NCI-H345 treated with DMSO at 0.1 percent for 48 hours (cell line): Measurements from ENCODE around the gene KLHL21.

ENCODE experiments used
- DNase-seq: peaks from one replicate; lab custom pipeline; 2025; ENCODE audit not compliant: unreplicated experiment; lab: John Stamatoyannopoulos, UW

Gene KLHL21

GRCh38 chr1:6554907-6555778 is 47.5 kb downstream of the KLHL21 start, which contains the start of gene TAS1R1:
Gene TAS1R1 (plus strand): TSS chr1:6555307. CDS start chr1:6555374, 67 bp downstream.
- DNase-seq = no peak

- peak; percentile 74 for DNase-seq
Measured at GRCh38 chr1:6554031-6554906, 48.4 kb downstream of the KLHL21 start, which contains the start of gene NOL9. Gene NOL9 (minus strand): TSS chr1:6554513. CDS start chr1:6554502, 11 bp downstream.

- no peak for DNase-seq
Measured at GRCh38 chr1:6547301-6547700, 55.4 kb downstream of the KLHL21 start.

GRCh38 chr1:6546326-6546725 is 56.3 kb downstream of the KLHL21 start:
- DNase-seq = no peak

- DNase-seq = no peak
Measured at GRCh38 chr1:6545276-6546112, 57.2 kb downstream of the KLHL21 start.

- DNase-seq = no peak
Measured at GRCh38 chr1:6544831-6545230, 57.8 kb downstream of the KLHL21 start.
